Testis (tissue), 3 donors: ENCODE measurements around the gene IMMP2L. TPM values are rescaled to one million over a fixed set of nuclear protein-coding genes. Genes with fewer than 3 reads are reported as not detected.

Experiments
- DNase-seq: peaks from one replicate; pipeline ENCODE4 v3.0.0-alpha.2; 2019
- H3K27ac ChIP-seq, 2 donors: fragments of 200-600 bp; sonication (generic); one replicate each; pipeline ENCODE4 v1.5.1; 2019
- H3K27me3 ChIP-seq: fragments of 200-600 bp; sonication (generic); one replicate; pipeline ENCODE4 v1.5.1; 2019
- H3K36me3 ChIP-seq: fragments of 200-600 bp; sonication (generic); one replicate; pipeline ENCODE4 v1.5.1; 2017; ENCODE audit warnings: low read depth; ENCODE audit errors: missing control alignments
- H3K4me1 ChIP-seq: fragments of 200-600 bp; sonication (generic); one replicate; pipeline ENCODE4 v1.5.1; 2019
- H3K4me3 ChIP-seq, 2 donors: fragments of 200-600 bp; sonication (generic); one replicate each; pipeline ENCODE4 v1.5.1; 2017 to 2019
- H3K9me3 ChIP-seq: fragments of 200-600 bp; sonication (generic); one replicate; pipeline ENCODE4 v1.5.1; 2017
- CTCF ChIP-seq, 3 experiments: fragments of 450-650 bp in 2 of 3; fragments of 200-600 bp in 1 of 3; sonication (generic) in 1 of 3; IDR thresholded peaks; one replicate each; pipeline ENCODE4 v1.5.1; 2016 to 2019; ENCODE audit warnings: antibody characterized with exemption in 3 of 3, mild to moderate bottlenecking in 2 of 3, moderate library complexity in 1 of 3
- POLR2A ChIP-seq: fragments of 450-650 bp; IDR thresholded peaks from one replicate; pipeline ENCODE4 v1.6.1; 2017; ENCODE audit warnings: antibody characterized with exemption, mild to moderate bottlenecking, moderate library complexity
- WGBS, 2 donors: methylation state at CpG; one replicate each; pipeline ENCODE4 v1.1.5; 2018; 5-methylcytosine and 5-hydroxymethylcytosine counted together
- intact Hi-C: fragments of 100-400 bp; cut with DNase I; formaldehyde crosslinking; loops from one replicate; pipeline ENCODE4 v1.15.1; 2023; ENCODE audit warnings: low total_unique reads
- polyA plus RNA-seq: library from polyadenylated mRNA; stranded (reverse); fragments of 350-450 nt; fragmentation: Illumina TruSeq; extraction: RNeasy Lipid Tissue Mini Kit (QIAGEN cat#74804); gene quantifications from one replicate; pipeline ENCODE4 v1.2.3, GENCODE V29; 2014; ENCODE audit warnings: low read depth, low replicate concordance; ENCODE audit not compliant: insufficient read depth
- total RNA-seq, 2 donors: library from RNA; depleted of rRNA; stranded (reverse); fragments of >200 nt; gene quantifications; one replicate each; pipeline ENCODE4 v1.2.3, GENCODE V29; 2016

IMMP2L gene
- total and polyA plus RNA-seq, 3 donors from 2014 or later, result 10.7 to 12.4 (median 11.2) TPM

GRCh38 chr7:110681941-110682340 lies 880.4 kb downstream of the IMMP2L start:
- Histone ChIP-seq H3K27ac (no peak overlapping the region), H3K27me3 (no peaks in the 10 kb centered on the region), H3K36me3 (no peaks in the 10 kb centered on the region), H3K4me1 (no peaks in the 10 kb centered on the region), H3K9me3 (no peaks in the 10 kb centered on the region), H3K4me3 (no peak overlapping the region)
- TF ChIP-seq CTCF (IDR thresholded peaks at IDR 0.05) (no peak), POLR2A (no peak)
- DNase-seq, result no peak
- intact Hi-C loops, result no loop called here
- WGBS, 2 donors, result 36 to 37% methylated on average over 1 of the region's 1 CpG

GRCh38 chr7:110677405-110677804 lies 884.9 kb downstream of the IMMP2L start:
- intact Hi-C loops, result no loop called here
- no peaks in the 10 kb centered on the region for H3K27me3 ChIP-seq
- H3K9me3 ChIP-seq, result no peaks in the 10 kb centered on the region
- no peaks in the 10 kb centered on the region for H3K36me3 ChIP-seq
- WGBS, 2 donors, result 57 to 72% methylated on average over 5 of the region's 5 CpGs
- H3K4me3 ChIP-seq, result no peak overlapping the region
- H3K27ac ChIP-seq, result no peak overlapping the region
- no peak for TF ChIP-seq POLR2A
- no peak for TF ChIP-seq CTCF (IDR thresholded peaks at IDR 0.05)
- DNase-seq, result no peak
- H3K4me1 ChIP-seq, result no peaks in the 10 kb centered on the region

- no peak for TF ChIP-seq CTCF (IDR thresholded peaks at IDR 0.05)
- TF ChIP-seq POLR2A, result no peak
- Histone ChIP-seq H3K4me1 (no peaks in the 10 kb centered on the region), H3K27ac (no peak overlapping the region), H3K27me3 (no peaks in the 10 kb centered on the region), H3K9me3 (no peaks in the 10 kb centered on the region), H3K4me3 (no peak overlapping the region), H3K36me3 (no peaks in the 10 kb centered on the region)
- intact Hi-C loops, result no loop called here
- no peak for DNase-seq
- 86 to 88% methylated on average over 2 of the region's 2 CpGs for WGBS, 2 donors
These were observed 885.5 kb downstream of the IMMP2L start for GRCh38 chr7:110676785-110677184.

GRCh38 chr7:110675383-110676103 lies 886.7 kb downstream of the IMMP2L start:
- intact Hi-C loops, result no loop called here
- WGBS, 2 donors, result 90 to 91% methylated on average over 4 of the region's 4 CpGs
- no peak for TF ChIP-seq CTCF (IDR thresholded peaks at IDR 0.05)
- no peak for TF ChIP-seq POLR2A

GRCh38 chr7:110673148-110673547 lies 889.1 kb downstream of the IMMP2L start:
- Histone ChIP-seq H3K27me3 (no peaks in the 10 kb centered on the region), H3K36me3 (no peaks in the 10 kb centered on the region), H3K4me3 (no peak overlapping the region), H3K4me1 (no peaks in the 10 kb centered on the region), H3K27ac (no peak overlapping the region), H3K9me3 (no peaks in the 10 kb centered on the region)
- WGBS, 2 donors, result 60 to 79% methylated on average over 1 of the region's 1 CpG
- no peak for TF ChIP-seq POLR2A
- TF ChIP-seq CTCF (IDR thresholded peaks at IDR 0.05), result no peak
- intact Hi-C loops, result no loop called here
- DNase-seq, result no peak

More at GRCh38 chr7:110675383-110676103, 886.7 kb downstream of the IMMP2L start:
- Histone ChIP-seq H3K27ac (no peak overlapping the region), H3K27me3 (no peaks in the 10 kb centered on the region), H3K9me3 (no peaks in the 10 kb centered on the region), H3K4me3 (no peak overlapping the region), H3K4me1 (no peaks in the 10 kb centered on the region), H3K36me3 (no peaks in the 10 kb centered on the region)
- DNase-seq, result no peak
